Measurements from ENCODE around the gene KRT9. TPM values are rescaled to one million over a fixed set of nuclear protein-coding genes. Genes with fewer than 3 reads are reported as not detected.

KRT9 gene
- total and polyA plus RNA-seq, 2 donors (not counting 1 experiment from before 2014, with no cell fraction given), result not detected

GRCh38 chr17:41556931-41557330 is 14.9 kb downstream of the KRT9 start:
- H3K9ac ChIP-seq (ENCODE audit: insufficient read depth, low read length), result no peak overlapping the region
- H3K9me3 ChIP-seq (ENCODE audit: control insufficient read depth, insufficient read depth, low read depth, low read length), result no peaks in the 10 kb centered on the region
- no peaks in the 10 kb centered on the region for H3K4me1 ChIP-seq (ENCODE audit: control insufficient read depth, extremely low read depth, insufficient read depth, low read length)
- no peaks in the 10 kb centered on the region for H3K36me3 ChIP-seq (ENCODE audit: control insufficient read depth, insufficient read depth, low read length)
- no peaks in the 10 kb centered on the region for H3K79me2 ChIP-seq (ENCODE audit: control insufficient read depth, insufficient read depth, low read length)
- no peak overlapping the region for H3K4me2 ChIP-seq (ENCODE audit: extremely low read depth, insufficient read depth, low read length)
- H3K4me3 ChIP-seq (replicated peaks in 1 of 4; ENCODE audit: control extremely low read depth in 1 of 4, insufficient read depth in 1 of 4, low read depth in 3 of 4, low read length in 4 of 4), result no peak overlapping the region
- H3K27ac ChIP-seq (ENCODE audit: insufficient read depth, low read length), result no peak overlapping the region
- H2AFZ ChIP-seq (ENCODE audit: low read length), result no peak overlapping the region
- H3K27me3 ChIP-seq (ENCODE audit: control insufficient read depth, insufficient read depth, low read length), result peaks cover 12% of the 10 kb centered on the region
- no peak for TF ChIP-seq EZH2 (IDR thresholded peaks at IDR 0.05; ENCODE audit: low read length, missing control alignments)
- TF ChIP-seq CTCF (conservative IDR thresholded peaks at IDR 0.05 in 1 of 2, IDR thresholded peaks at IDR 0.05 in 1 of 2; ENCODE audit: low read depth in 1 of 2, low read length in 2 of 2), result no peak
- DNase-seq (ENCODE audit: low read depth in 2 of 2), result no peak
- H4K20me1 ChIP-seq (ENCODE audit: control insufficient read depth, extremely low read depth, insufficient read depth, low read length), result no peaks in the 10 kb centered on the region

GRCh38 chr17:41556306-41556705 is 15.6 kb downstream of the KRT9 start:
- Histone ChIP-seq H3K9me3 (ENCODE audit: control insufficient read depth, insufficient read depth, low read depth, low read length) (no peaks in the 10 kb centered on the region), H3K36me3 (ENCODE audit: control insufficient read depth, insufficient read depth, low read length) (no peaks in the 10 kb centered on the region), H3K79me2 (ENCODE audit: control insufficient read depth, insufficient read depth, low read length) (no peaks in the 10 kb centered on the region), H3K27me3 (ENCODE audit: control insufficient read depth, insufficient read depth, low read length) (peaks cover 12% of the 10 kb centered on the region), H3K9ac (ENCODE audit: insufficient read depth, low read length) (no peak overlapping the region), H2AFZ (ENCODE audit: low read length) (no peak overlapping the region), H3K4me2 (ENCODE audit: extremely low read depth, insufficient read depth, low read length) (no peak overlapping the region), H3K27ac (ENCODE audit: insufficient read depth, low read length) (no peak overlapping the region), H3K4me1 (ENCODE audit: control insufficient read depth, extremely low read depth, insufficient read depth, low read length) (no peaks in the 10 kb centered on the region), H4K20me1 (ENCODE audit: control insufficient read depth, extremely low read depth, insufficient read depth, low read length) (no peaks in the 10 kb centered on the region), H3K4me3 (replicated peaks in 1 of 4; ENCODE audit: control extremely low read depth in 1 of 4, insufficient read depth in 1 of 4, low read depth in 3 of 4, low read length in 4 of 4) (no peak overlapping the region)
- no peak for DNase-seq (ENCODE audit: low read depth in 2 of 2)
- TF ChIP-seq CTCF (conservative IDR thresholded peaks at IDR 0.05 in 1 of 2, IDR thresholded peaks at IDR 0.05 in 1 of 2; ENCODE audit: low read depth in 1 of 2, low read length in 2 of 2) (no peak), EZH2 (IDR thresholded peaks at IDR 0.05; ENCODE audit: low read length, missing control alignments) (no peak)

- Histone ChIP-seq H3K4me2 (ENCODE audit: extremely low read depth, insufficient read depth, low read length) (no peak overlapping the region), H3K4me1 (ENCODE audit: control insufficient read depth, extremely low read depth, insufficient read depth, low read length) (no peaks in the 10 kb centered on the region), H2AFZ (ENCODE audit: low read length) (no peak overlapping the region), H3K27ac (ENCODE audit: insufficient read depth, low read length) (no peak overlapping the region), H3K27me3 (ENCODE audit: control insufficient read depth, insufficient read depth, low read length) (peaks cover 10% of the 10 kb centered on the region), H3K36me3 (ENCODE audit: control insufficient read depth, insufficient read depth, low read length) (no peaks in the 10 kb centered on the region), H3K4me3 (replicated peaks in 1 of 4; ENCODE audit: control extremely low read depth in 1 of 4, insufficient read depth in 1 of 4, low read depth in 3 of 4, low read length in 4 of 4) (no peak overlapping the region), H3K79me2 (ENCODE audit: control insufficient read depth, insufficient read depth, low read length) (no peaks in the 10 kb centered on the region), H4K20me1 (ENCODE audit: control insufficient read depth, extremely low read depth, insufficient read depth, low read length) (no peaks in the 10 kb centered on the region), H3K9me3 (ENCODE audit: control insufficient read depth, insufficient read depth, low read depth, low read length) (no peaks in the 10 kb centered on the region), H3K9ac (ENCODE audit: insufficient read depth, low read length) (no peak overlapping the region)
- TF ChIP-seq CTCF (conservative IDR thresholded peaks at IDR 0.05 in 1 of 2, IDR thresholded peaks at IDR 0.05 in 1 of 2; ENCODE audit: low read depth in 1 of 2, low read length in 2 of 2), result no peak
- no peak for TF ChIP-seq EZH2 (IDR thresholded peaks at IDR 0.05; ENCODE audit: low read length, missing control alignments)
- no peak for DNase-seq (ENCODE audit: low read depth in 2 of 2)
Measured at GRCh38 chr17:41555105-41555887, 16.6 kb downstream of the KRT9 start.
